DND-41 (cell line): ENCODE measurements around the gene SFSWAP.

Source experiments
- EZH2 ChIP-seq: IDR thresholded peaks from 3 replicates; pipeline ENCODE4 v1.6.1; 2012; ENCODE audit warnings: borderline replicate concordance, low read depth, mild to moderate bottlenecking, moderate library complexity, low read length, inconsistent platforms; ENCODE audit not compliant: severe bottlenecking
- TF ChIP-seq, protein P1 (sequence below): IDR thresholded peaks from 2 replicates; pipeline ENCODE4 v1.5.1; 2012; ENCODE audit warnings: borderline replicate concordance, low read length, moderate library complexity, mild to moderate bottlenecking; ENCODE audit not compliant: poor library complexity, severe bottlenecking; ENCODE audit errors: extremely low read depth

DNA sequence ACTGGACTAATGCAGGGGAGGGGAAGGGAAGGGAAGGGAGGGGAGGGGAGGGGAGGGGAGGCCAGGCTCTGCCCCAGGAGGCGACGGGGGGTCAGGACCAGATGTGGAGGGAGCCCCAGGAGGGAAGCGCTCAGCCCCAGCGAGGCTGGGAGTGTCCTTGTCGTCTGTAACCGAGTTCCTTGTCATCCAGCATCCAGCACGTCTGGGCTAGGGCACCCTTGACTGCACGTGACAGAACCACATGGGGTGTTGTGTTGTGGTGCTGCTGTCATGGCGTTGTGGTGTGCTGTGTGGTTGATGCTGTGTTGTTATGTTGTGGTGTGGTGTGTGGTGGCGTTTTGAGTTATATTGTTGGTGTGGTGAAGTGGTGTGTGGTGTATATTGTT lies 28.4 kb upstream of the SFSWAP start:
- TF ChIP-seq, protein P1, sequence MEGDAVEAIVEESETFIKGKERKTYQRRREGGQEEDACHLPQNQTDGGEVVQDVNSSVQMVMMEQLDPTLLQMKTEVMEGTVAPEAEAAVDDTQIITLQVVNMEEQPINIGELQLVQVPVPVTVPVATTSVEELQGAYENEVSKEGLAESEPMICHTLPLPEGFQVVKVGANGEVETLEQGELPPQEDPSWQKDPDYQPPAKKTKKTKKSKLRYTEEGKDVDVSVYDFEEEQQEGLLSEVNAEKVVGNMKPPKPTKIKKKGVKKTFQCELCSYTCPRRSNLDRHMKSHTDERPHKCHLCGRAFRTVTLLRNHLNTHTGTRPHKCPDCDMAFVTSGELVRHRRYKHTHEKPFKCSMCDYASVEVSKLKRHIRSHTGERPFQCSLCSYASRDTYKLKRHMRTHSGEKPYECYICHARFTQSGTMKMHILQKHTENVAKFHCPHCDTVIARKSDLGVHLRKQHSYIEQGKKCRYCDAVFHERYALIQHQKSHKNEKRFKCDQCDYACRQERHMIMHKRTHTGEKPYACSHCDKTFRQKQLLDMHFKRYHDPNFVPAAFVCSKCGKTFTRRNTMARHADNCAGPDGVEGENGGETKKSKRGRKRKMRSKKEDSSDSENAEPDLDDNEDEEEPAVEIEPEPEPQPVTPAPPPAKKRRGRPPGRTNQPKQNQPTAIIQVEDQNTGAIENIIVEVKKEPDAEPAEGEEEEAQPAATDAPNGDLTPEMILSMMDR = no peak
- no peak for TF ChIP-seq EZH2
